Neural cell (in vitro differentiated cells): Measurements from ENCODE around the gene KCNAB2. TPM values are rescaled to one million over a fixed set of nuclear protein-coding genes. Genes with fewer than 3 reads are reported as not detected.

Source experiments
- H2AFZ ChIP-seq: fragments of 200-600, 300-800 bp; sonication (generic), shearing (Covaris generic); 2 replicates; pipeline ENCODE4 v1.6.0; 2014; ENCODE audit warnings: low read depth, mild to moderate bottlenecking, antibody characterized with exemption, low read length, moderate library complexity
- H3F3A ChIP-seq: fragments of 200-600 bp; shearing (Covaris generic); 2 replicates; pipeline ENCODE4 v1.6.1; 2016; ENCODE audit warnings: mild to moderate bottlenecking, moderate library complexity, mixed read lengths, antibody characterized with exemption, low read length; ENCODE audit not compliant: insufficient read depth, poor library complexity, severe bottlenecking
- H3K27ac ChIP-seq: fragments of 200-600, 300-800 bp; sonication (generic), shearing (Covaris generic); 2 replicates; pipeline ENCODE4 v1.5.1; 2014; ENCODE audit warnings: mild to moderate bottlenecking, low read length, moderate library complexity
- H3K27me3 ChIP-seq: fragments of 300-800, 200-600 bp; sonication (generic), shearing (Covaris generic); 2 replicates; pipeline ENCODE4 v1.6.0; 2014; ENCODE audit warnings: mild to moderate bottlenecking, low read depth, low read length, moderate library complexity; ENCODE audit not compliant: insufficient read depth
- H3K36me3 ChIP-seq: fragments of 300-800, 200-600 bp; sonication (generic), shearing (Covaris generic); 2 replicates; pipeline ENCODE4 v1.5.1; 2014; ENCODE audit warnings: mild to moderate bottlenecking, antibody characterized with exemption, low read length, moderate library complexity; ENCODE audit not compliant: insufficient read depth
- H3K4me2 ChIP-seq: fragments of 300-800, 200-600 bp; sonication (generic), shearing (Covaris generic); 2 replicates; pipeline ENCODE4 v1.6.0; 2014; ENCODE audit warnings: mild to moderate bottlenecking, low read length
- H3K4me3 ChIP-seq: fragments of 300-800, 200-600 bp; sonication (generic), shearing (Covaris generic); 2 replicates; pipeline ENCODE4 v1.5.1; 2014; ENCODE audit warnings: mild to moderate bottlenecking, low read length, moderate library complexity
- H3K79me2 ChIP-seq: fragments of 200-600 bp; shearing (Covaris generic); replicated peaks from 2 replicates; pipeline ENCODE4 v1.6.0; 2014; ENCODE audit warnings: mild to moderate bottlenecking, low read length, moderate library complexity; ENCODE audit not compliant: insufficient read depth
- H3K9ac ChIP-seq: fragments of 300-800, 200-600 bp; sonication (generic), shearing (Covaris generic); 2 replicates; pipeline ENCODE4 v1.6.1; 2016; ENCODE audit warnings: mild to moderate bottlenecking, low read length, mixed read lengths
- H3K9me2 ChIP-seq: fragments of 200-600 bp; shearing (Covaris generic); 2 replicates; pipeline ENCODE4 v1.6.1; 2016; ENCODE audit warnings: mild to moderate bottlenecking, low read length, mixed read lengths; ENCODE audit not compliant: insufficient read depth
- H3K9me3 ChIP-seq: fragments of 200-600, 300-800 bp; sonication (generic), shearing (Covaris generic); 2 replicates; pipeline ENCODE4 v1.6.1; 2016; ENCODE audit warnings: mild to moderate bottlenecking, mixed run types, low read length, moderate library complexity, mixed read lengths
- H4K20me1 ChIP-seq: fragments of 200-600 bp; shearing (Covaris generic); 2 replicates; pipeline ENCODE4 v1.6.1; 2016; ENCODE audit warnings: mild to moderate bottlenecking, mixed run types; ENCODE audit not compliant: insufficient read depth
- EP300 ChIP-seq: fragments of 450-650 bp; conservative IDR thresholded peaks from 2 replicates; pipeline ENCODE4 v1.6.1; 2014; ENCODE audit warnings: antibody characterized with exemption, mild to moderate bottlenecking, moderate library complexity; ENCODE audit not compliant: poor library complexity, severe bottlenecking
- EZH2 ChIP-seq: fragments of 200-600, 300-800 bp; shearing (Covaris generic), sonication (generic); IDR thresholded peaks from 2 replicates; pipeline ENCODE4 v1.6.1; 2014; ENCODE audit warnings: antibody characterized with exemption, low read length, borderline replicate concordance, mild to moderate bottlenecking; ENCODE audit not compliant: insufficient read depth, poor library complexity, severe bottlenecking
- MXI1 ChIP-seq: fragments of 450-650 bp; conservative IDR thresholded peaks from 2 replicates; pipeline ENCODE4 v1.6.1; 2014; ENCODE audit warnings: antibody characterized with exemption, mild to moderate bottlenecking; ENCODE audit not compliant: poor library complexity, severe bottlenecking
- POLR2AphosphoS5 ChIP-seq: IDR thresholded peaks from 2 replicates; pipeline ENCODE4 v1.6.1; 2012
- RAD21 ChIP-seq: fragments of 450-650 bp; conservative IDR thresholded peaks from 2 replicates; pipeline ENCODE4 v1.6.1; 2014; ENCODE audit warnings: antibody characterized with exemption, mild to moderate bottlenecking, moderate library complexity
- SMC3 ChIP-seq: fragments of 450-650 bp; conservative IDR thresholded peaks from 2 replicates; pipeline ENCODE4 v1.6.1; 2014; ENCODE audit warnings: antibody characterized with exemption, mild to moderate bottlenecking, moderate library complexity; ENCODE audit not compliant: poor library complexity
- TAF1 ChIP-seq: IDR thresholded peaks from 2 replicates; pipeline ENCODE4 v1.6.1; 2012; ENCODE audit warnings: low read depth
- polyA plus RNA-seq: library from polyadenylated mRNA; depleted of rRNA; stranded (reverse); fragments of >200 nt; gene quantifications from 2 replicates; pipeline ENCODE4 v1.2.3, GENCODE V29; 2014
- TF ChIP-seq, protein P1 (sequence below): IDR thresholded peaks from 2 replicates; pipeline ENCODE4 v1.6.1; 2012; ENCODE audit warnings: borderline replicate concordance
- TF ChIP-seq, protein P2 (sequence below): fragments of 450-650 bp; IDR thresholded peaks from 2 replicates; pipeline ENCODE4 v1.5.1; 2014; ENCODE audit warnings: antibody characterized with exemption, mild to moderate bottlenecking, moderate library complexity; ENCODE audit not compliant: poor library complexity, severe bottlenecking

Gene KCNAB2
- polyA plus RNA-seq, 1 donor from 2014 or later = 11.7 TPM

DNA sequence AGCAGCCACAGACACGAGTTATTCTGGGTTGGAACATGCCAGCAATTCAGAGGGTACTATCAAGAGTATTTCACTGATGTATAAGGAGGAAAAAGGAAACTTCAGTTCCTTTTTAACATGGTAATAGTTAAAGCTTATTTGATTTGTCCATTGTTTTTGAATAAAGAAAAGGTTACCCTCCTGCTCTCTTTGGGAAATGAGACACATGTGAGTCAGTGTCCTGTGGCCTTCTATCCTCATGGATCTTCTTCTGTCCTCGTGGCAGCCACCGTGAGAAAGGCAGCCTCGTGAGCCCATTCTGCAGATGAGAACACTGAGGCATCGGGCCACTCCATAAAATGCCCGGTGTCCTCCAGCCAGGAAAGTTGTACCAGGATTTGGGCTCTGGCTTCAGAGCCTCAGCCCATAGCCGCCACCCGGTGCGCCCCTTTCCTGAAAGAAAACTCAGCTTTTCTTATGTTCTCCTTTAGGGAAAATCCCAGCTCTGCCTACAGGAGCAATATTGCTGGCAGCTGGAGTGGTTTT is 24.8 kb downstream of the KCNAB2 start:
- Histone ChIP-seq H3F3A (no peaks in the 10 kb centered on the region), H3K9me2 (no peaks in the 10 kb centered on the region), H2AFZ (no peak overlapping the region), H3K9me3 (no peaks in the 10 kb centered on the region), H3K4me2 (no peak overlapping the region), H3K9ac (no peak overlapping the region), H3K79me2 (no peaks in the 10 kb centered on the region), H3K27ac (no peak overlapping the region), H3K36me3 (no peaks in the 10 kb centered on the region), H3K4me3 (no peak overlapping the region), H3K27me3 (no peaks in the 10 kb centered on the region), H4K20me1 (no peaks in the 10 kb centered on the region)
- TF ChIP-seq TAF1 (no peak), EZH2 (no peak), SMC3 (no peak), POLR2AphosphoS5 (no peak), RAD21 (no peak)
- TF ChIP-seq, protein P1, sequence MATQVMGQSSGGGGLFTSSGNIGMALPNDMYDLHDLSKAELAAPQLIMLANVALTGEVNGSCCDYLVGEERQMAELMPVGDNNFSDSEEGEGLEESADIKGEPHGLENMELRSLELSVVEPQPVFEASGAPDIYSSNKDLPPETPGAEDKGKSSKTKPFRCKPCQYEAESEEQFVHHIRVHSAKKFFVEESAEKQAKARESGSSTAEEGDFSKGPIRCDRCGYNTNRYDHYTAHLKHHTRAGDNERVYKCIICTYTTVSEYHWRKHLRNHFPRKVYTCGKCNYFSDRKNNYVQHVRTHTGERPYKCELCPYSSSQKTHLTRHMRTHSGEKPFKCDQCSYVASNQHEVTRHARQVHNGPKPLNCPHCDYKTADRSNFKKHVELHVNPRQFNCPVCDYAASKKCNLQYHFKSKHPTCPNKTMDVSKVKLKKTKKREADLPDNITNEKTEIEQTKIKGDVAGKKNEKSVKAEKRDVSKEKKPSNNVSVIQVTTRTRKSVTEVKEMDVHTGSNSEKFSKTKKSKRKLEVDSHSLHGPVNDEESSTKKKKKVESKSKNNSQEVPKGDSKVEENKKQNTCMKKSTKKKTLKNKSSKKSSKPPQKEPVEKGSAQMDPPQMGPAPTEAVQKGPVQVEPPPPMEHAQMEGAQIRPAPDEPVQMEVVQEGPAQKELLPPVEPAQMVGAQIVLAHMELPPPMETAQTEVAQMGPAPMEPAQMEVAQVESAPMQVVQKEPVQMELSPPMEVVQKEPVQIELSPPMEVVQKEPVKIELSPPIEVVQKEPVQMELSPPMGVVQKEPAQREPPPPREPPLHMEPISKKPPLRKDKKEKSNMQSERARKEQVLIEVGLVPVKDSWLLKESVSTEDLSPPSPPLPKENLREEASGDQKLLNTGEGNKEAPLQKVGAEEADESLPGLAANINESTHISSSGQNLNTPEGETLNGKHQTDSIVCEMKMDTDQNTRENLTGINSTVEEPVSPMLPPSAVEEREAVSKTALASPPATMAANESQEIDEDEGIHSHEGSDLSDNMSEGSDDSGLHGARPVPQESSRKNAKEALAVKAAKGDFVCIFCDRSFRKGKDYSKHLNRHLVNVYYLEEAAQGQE = no peak
- TF ChIP-seq, protein P2, sequence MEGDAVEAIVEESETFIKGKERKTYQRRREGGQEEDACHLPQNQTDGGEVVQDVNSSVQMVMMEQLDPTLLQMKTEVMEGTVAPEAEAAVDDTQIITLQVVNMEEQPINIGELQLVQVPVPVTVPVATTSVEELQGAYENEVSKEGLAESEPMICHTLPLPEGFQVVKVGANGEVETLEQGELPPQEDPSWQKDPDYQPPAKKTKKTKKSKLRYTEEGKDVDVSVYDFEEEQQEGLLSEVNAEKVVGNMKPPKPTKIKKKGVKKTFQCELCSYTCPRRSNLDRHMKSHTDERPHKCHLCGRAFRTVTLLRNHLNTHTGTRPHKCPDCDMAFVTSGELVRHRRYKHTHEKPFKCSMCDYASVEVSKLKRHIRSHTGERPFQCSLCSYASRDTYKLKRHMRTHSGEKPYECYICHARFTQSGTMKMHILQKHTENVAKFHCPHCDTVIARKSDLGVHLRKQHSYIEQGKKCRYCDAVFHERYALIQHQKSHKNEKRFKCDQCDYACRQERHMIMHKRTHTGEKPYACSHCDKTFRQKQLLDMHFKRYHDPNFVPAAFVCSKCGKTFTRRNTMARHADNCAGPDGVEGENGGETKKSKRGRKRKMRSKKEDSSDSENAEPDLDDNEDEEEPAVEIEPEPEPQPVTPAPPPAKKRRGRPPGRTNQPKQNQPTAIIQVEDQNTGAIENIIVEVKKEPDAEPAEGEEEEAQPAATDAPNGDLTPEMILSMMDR = no peak

DNA sequence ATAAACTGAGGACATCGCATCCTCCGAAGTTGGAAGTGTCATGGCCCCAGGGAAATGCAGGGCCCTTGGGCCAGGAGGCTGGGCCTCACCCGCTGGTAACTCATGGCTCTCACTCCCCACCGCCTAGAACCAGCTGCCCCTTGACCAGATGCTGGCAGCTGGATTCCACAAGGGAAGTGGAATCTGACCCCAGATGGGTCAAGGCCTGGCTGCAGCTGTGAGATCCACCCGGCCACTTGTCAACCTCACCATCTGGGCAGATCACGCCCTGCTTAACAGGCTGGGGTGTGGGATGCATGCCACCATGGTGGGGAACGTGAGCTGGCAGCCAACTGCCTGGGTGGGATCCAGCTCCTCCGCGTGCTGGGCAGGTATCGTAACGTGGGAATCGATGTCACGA is 25.5 kb downstream of the KCNAB2 start:
- no peaks in the 10 kb centered on the region for H3K36me3 ChIP-seq
- H3K79me2 ChIP-seq = no peaks in the 10 kb centered on the region
- H3K4me2 ChIP-seq = no peak overlapping the region
- H3K27ac ChIP-seq = no peak overlapping the region
- no peaks in the 10 kb centered on the region for H3K9me2 ChIP-seq
- no peak for TF ChIP-seq SMC3
- no peak for TF ChIP-seq EP300
- no peak for TF ChIP-seq MXI1
- TF ChIP-seq, protein P1 = no peak
- TF ChIP-seq TAF1 = no peak
- TF ChIP-seq, protein P2 = no peak
- TF ChIP-seq EZH2 = no peak
- no peak for TF ChIP-seq RAD21
- TF ChIP-seq POLR2AphosphoS5 = no peak
- no peaks in the 10 kb centered on the region for H3K9me3 ChIP-seq
- H3K27me3 ChIP-seq = no peaks in the 10 kb centered on the region
- H4K20me1 ChIP-seq = no peaks in the 10 kb centered on the region
- H3K9ac ChIP-seq = no peak overlapping the region
- H3K4me3 ChIP-seq = no peak overlapping the region
- H2AFZ ChIP-seq = no peak overlapping the region
- H3F3A ChIP-seq = no peaks in the 10 kb centered on the region
